ENCODE measurements around the gene STK10.

STK10 gene

DNA sequence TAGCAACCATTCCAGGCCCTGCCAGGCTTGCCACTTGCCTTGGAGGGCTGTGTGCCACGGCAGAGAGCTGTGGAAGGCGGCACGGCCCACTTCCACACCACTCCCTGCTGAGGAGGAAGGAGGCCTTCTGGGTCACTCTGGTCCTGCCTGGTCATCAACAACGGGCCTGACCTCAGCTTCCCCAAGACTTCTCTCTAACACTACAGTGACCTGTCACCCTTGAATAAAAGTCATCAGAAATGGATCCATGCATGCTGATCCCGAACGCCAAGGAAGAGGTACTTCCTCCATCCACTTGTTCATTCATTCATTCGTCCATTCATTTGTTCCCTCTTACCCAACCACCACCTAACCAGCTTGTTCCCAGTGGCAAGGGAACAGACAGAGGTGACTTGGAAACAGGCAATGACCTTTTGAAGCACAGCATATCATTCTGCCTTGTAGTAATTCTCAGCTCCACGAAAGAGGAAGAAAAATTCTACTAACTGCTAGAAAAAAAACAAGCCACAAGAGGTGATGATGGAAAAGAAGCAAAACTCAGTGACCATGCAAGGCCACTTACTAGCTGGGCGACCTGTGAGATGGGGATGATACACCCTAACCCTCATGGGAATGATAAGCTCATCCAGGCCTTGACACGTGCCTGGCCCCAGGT is 58.6 kb downstream of the STK10 start:
- TF ChIP-seq PATZ1 (CRISPR knock-in tag; IDR thresholded peaks at IDR 0.05; ENCODE audit: borderline replicate concordance) (no peak), ARNTL (CRISPR knock-in tag; IDR thresholded peaks at IDR 0.05; ENCODE audit: borderline replicate concordance, low read depth) (no peak), ZNF70 (CRISPR knock-in tag; IDR thresholded peaks at IDR 0.05) (no peak), CSRNP3 (CRISPR knock-in tag; IDR thresholded peaks at IDR 0.05) (no peak), ZNF8 (CRISPR knock-in tag; IDR thresholded peaks at IDR 0.05) (no peak), ISL1 (CRISPR knock-in tag; IDR thresholded peaks at IDR 0.05) (no peak), PPARA (CRISPR knock-in tag; IDR thresholded peaks at IDR 0.05; ENCODE audit: borderline replicate concordance) (no peak), ZC3H10 (CRISPR knock-in tag; IDR thresholded peaks at IDR 0.05) (no peak), CSDC2 (CRISPR knock-in tag; IDR thresholded peaks at IDR 0.05) (no peak), OSR1 (CRISPR knock-in tag; IDR thresholded peaks at IDR 0.05) (no peak), RARB (CRISPR knock-in tag; IDR thresholded peaks at IDR 0.05) (no peak), GLIS3 (CRISPR knock-in tag; IDR thresholded peaks at IDR 0.05) (no peak), ZFP3 (CRISPR knock-in tag; IDR thresholded peaks at IDR 0.05) (no peak), SNAI2 (CRISPR knock-in tag; IDR thresholded peaks at IDR 0.05) (no peak), BACH2 (CRISPR knock-in tag; IDR thresholded peaks at IDR 0.05; ENCODE audit: borderline replicate concordance) (no peak), TCF4 (CRISPR knock-in tag; IDR thresholded peaks at IDR 0.05; ENCODE audit: borderline replicate concordance) (no peak), ZNF565 (CRISPR knock-in tag; conservative IDR thresholded peaks at IDR 0.05; ENCODE audit: low read depth) (no peak)
- TF ChIP-seq, protein P1, sequence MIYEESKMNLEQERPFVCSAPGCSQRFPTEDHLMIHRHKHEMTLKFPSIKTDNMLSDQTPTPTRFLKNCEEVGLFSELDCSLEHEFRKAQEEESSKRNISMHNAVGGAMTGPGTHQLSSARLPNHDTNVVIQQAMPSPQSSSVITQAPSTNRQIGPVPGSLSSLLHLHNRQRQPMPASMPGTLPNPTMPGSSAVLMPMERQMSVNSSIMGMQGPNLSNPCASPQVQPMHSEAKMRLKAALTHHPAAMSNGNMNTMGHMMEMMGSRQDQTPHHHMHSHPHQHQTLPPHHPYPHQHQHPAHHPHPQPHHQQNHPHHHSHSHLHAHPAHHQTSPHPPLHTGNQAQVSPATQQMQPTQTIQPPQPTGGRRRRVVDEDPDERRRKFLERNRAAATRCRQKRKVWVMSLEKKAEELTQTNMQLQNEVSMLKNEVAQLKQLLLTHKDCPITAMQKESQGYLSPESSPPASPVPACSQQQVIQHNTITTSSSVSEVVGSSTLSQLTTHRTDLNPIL (CRISPR knock-in tag; IDR thresholded peaks at IDR 0.05; ENCODE audit: low read depth): no peak
- TF ChIP-seq, protein P2, sequence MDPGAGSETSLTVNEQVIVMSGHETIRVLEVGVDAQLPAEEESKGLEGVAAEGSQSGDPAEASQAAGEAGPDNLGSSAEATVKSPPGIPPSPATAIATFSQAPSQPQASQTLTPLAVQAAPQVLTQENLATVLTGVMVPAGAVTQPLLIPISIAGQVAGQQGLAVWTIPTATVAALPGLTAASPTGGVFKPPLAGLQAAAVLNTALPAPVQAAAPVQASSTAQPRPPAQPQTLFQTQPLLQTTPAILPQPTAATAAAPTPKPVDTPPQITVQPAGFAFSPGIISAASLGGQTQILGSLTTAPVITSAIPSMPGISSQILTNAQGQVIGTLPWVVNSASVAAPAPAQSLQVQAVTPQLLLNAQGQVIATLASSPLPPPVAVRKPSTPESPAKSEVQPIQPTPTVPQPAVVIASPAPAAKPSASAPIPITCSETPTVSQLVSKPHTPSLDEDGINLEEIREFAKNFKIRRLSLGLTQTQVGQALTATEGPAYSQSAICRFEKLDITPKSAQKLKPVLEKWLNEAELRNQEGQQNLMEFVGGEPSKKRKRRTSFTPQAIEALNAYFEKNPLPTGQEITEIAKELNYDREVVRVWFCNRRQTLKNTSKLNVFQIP (CRISPR knock-in tag; IDR thresholded peaks at IDR 0.05; ENCODE audit: borderline replicate concordance, low read depth): no peak
- TF ChIP-seq, protein P3, sequence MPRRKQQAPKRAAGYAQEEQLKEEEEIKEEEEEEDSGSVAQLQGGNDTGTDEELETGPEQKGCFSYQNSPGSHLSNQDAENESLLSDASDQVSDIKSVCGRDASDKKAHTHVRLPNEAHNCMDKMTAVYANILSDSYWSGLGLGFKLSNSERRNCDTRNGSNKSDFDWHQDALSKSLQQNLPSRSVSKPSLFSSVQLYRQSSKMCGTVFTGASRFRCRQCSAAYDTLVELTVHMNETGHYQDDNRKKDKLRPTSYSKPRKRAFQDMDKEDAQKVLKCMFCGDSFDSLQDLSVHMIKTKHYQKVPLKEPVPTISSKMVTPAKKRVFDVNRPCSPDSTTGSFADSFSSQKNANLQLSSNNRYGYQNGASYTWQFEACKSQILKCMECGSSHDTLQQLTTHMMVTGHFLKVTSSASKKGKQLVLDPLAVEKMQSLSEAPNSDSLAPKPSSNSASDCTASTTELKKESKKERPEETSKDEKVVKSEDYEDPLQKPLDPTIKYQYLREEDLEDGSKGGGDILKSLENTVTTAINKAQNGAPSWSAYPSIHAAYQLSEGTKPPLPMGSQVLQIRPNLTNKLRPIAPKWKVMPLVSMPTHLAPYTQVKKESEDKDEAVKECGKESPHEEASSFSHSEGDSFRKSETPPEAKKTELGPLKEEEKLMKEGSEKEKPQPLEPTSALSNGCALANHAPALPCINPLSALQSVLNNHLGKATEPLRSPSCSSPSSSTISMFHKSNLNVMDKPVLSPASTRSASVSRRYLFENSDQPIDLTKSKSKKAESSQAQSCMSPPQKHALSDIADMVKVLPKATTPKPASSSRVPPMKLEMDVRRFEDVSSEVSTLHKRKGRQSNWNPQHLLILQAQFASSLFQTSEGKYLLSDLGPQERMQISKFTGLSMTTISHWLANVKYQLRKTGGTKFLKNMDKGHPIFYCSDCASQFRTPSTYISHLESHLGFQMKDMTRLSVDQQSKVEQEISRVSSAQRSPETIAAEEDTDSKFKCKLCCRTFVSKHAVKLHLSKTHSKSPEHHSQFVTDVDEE (CRISPR knock-in tag; IDR thresholded peaks at IDR 0.05): no peak
- no peak for ATAC-seq

DNA sequence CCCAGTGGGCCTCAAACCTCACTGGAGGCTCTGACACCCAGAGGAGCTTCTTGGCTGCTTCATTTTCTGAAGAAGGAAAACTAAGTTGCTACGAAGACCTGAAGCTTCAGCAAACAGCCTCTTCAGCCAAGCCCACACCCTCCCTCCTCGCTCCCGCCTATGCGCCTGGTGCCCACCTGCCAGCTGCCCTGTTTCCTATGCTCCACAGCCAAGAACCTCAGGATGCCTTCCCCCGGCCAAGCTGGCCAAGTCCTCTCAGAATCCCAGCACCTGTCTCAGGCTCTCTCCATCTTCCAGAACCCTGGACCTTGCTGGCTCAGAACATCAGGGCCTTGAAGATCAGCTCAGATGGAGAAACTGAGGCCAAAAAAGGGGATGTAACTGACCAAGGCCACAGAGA is 60.4 kb downstream of the STK10 start:
- TF ChIP-seq PATZ1 (CRISPR knock-in tag; IDR thresholded peaks at IDR 0.05; ENCODE audit: borderline replicate concordance): no peak
- TF ChIP-seq ZNF70 (CRISPR knock-in tag; IDR thresholded peaks at IDR 0.05): no peak
- no peak for TF ChIP-seq ZNF565 (CRISPR knock-in tag; conservative IDR thresholded peaks at IDR 0.05; ENCODE audit: low read depth)
- ATAC-seq: no peak
